Globus pallidus (tissue), 1 donor: ENCODE data around the gene PLGLB2.
"Not testable (repeated sequence)": the region's sequence is repeated elsewhere in the genome, so short reads cannot be mapped to it uniquely, and the experiment has no call there.

Experiments
- DNase-seq: peaks from one replicate; pipeline ENCODE4 v3.0.0-alpha.2; 2015; ENCODE audit warnings: low spot score

The PLGLB2 gene

DNA sequence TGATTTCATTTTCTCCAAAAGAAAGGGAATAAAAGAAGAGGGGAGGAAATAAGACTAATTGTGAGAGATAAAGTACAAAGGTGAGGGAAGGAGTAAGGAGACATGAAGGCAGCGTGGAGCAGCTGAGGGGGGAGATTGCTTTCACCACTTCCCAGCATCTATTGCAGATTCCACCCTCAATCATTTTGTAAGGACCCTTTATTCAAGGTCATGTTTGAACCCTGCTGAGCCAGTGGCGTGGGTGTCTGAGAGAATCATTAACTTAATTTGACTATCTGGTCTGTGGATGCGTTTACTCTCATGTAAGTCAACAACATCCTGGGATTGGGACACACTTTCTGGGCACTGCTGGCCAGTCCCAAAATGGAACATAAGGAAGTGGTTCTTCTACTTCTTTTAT lies at the start of gene PLGLB2:
TSS of gene PLGLB2 (plus strand) at position 297 of the 400 bp plus-strand sequence. CDS start at position 364, 67 bp downstream.
- not testable (repeated sequence) for DNase-seq

DNA sequence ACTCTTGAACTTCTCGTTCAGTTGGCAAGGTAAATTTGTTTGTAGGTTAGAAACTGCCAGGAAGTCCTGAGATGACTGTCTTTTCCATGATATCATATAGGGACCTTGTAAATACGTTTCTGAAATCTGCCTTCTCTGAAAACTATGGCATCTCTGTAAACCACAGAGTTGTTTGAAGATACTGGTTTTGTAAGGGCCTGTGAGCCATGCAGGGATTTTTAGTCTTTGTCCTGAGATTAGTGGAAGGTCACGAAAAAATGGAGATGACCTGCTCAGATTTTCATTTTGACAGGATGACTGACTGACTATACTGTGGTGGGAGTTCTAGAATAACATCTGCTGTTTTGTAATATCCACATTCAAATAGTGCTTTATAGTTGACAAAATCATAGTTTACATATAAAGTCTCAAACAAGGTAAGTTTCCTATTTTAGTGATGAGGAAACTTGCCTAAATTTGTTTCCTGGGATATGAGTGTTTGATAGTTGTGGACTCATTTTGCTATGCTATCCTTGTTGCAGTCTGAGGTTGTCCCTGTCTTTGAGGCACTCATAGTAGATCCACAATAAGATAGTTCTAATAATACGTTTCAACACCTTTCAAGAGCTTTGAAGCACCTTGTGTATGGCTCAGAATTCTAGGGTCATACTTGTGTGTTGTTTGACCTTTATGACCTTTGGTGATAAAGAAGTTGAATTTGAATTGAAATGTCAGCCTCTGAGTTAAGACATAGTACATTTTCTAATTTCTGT lies 43.1 kb upstream of the PLGLB2 start:
- DNase-seq, result not testable (repeated sequence)

DNA sequence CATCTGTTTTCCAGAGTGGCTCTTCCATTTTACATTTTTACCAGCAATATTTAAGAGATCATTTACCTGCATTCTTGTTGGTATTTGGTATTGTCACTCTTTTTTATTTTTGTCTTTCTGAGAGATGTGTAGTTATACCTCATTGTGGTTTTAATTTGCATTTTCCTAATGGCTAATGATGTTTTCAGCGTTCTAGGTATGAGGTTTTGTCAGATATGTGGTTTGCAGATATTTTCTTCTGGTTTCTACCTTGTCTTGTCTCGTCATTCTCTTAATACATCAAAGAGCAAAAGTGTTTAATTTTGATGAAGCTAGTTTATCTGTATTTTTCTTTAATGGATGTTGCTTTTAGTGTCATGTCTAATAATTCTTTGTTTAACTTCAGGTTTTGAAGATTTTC lies 39.5 kb upstream of the PLGLB2 start:
- DNase-seq, result not testable (repeated sequence)

- DNase-seq, result not testable (repeated sequence)
These were observed 19.8 kb upstream of the PLGLB2 start for GRCh38 chr2:87727940-87728599.

DNA sequence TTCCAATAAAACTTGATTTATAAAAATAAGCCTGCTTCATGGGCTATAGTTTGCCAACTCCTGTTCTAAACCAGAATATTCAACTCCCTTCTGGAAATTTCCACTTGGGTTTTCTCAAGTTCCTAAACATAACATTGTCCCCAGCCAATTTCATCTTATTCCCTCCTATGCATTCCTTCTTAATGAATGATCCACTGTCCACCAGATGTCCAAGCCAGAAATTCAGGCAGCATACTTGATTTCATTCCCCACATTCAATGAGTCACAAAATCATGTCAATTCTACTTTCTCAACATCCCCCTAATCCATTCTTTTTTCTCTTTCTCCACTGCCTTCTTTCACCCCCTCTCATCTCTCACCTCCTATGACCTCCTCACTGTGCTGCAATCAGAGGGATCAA lies 7.0 kb upstream of the PLGLB2 start:
- not testable (repeated sequence) for DNase-seq

DNA sequence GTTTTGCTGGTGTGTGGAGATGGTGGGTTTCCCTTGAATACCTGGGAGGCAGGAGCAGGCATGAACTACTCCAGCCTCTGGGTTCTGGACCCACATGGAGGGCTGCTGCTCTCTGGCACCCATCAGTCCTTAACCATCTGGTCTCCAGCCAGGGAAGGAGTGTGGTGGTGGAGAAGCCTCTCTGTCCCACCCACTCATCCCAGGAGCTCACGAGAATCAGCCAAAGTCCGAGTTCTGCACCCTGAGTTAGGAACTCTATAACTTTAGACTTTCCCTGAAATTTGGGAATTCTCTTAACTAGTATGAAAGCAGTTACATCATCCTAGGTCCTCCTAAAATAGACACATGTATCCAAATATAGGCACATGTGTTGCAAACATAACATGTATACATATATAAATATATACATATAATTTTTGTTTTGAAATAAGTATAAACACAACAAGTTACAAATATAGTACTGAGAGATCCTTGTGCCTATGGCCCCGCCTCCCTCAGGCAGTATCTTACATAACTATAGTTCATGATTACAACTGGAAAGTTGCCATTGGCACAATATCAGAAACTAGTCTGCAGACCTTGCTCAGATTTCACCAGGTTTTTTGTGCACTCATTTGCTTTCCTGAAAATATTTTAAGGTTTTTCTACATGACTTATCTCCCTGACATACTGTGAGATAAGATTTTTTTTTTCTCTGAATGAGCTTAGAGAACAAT lies 5.3 kb upstream of the PLGLB2 start:
- DNase-seq, result not testable (repeated sequence)

- not testable (repeated sequence) for DNase-seq
These were observed 4.2 kb upstream of the PLGLB2 start for GRCh38 chr2:87743638-87744037.

- DNase-seq, result not testable (repeated sequence)
These were observed 2.4 kb upstream of the PLGLB2 start for GRCh38 chr2:87745353-87745951.

GRCh38 chr2:87748524-87748923 lies 637 bp downstream of the PLGLB2 start:
- not testable (repeated sequence) for DNase-seq

DNA sequence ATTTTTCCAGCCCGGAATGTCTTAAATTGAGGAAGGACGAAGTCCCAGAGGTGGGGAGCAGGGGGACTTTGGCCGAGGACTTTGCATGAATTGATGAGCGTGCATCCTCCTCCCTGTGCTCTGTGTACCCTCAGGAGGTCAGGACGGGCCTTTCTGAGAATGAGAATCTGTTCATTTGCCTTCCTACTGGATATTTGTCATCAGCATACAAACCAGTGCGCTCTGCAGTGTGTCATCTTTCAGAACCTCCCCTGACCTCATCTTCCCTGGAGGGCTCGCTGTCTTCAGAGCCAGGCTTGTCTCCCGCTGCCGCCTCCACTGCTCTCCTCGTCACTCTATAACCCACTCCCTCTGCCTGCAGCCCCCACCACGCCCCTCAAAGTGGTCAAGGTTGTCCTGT lies 2.7 kb downstream of the PLGLB2 start:
- not testable (repeated sequence) for DNase-seq

DNA sequence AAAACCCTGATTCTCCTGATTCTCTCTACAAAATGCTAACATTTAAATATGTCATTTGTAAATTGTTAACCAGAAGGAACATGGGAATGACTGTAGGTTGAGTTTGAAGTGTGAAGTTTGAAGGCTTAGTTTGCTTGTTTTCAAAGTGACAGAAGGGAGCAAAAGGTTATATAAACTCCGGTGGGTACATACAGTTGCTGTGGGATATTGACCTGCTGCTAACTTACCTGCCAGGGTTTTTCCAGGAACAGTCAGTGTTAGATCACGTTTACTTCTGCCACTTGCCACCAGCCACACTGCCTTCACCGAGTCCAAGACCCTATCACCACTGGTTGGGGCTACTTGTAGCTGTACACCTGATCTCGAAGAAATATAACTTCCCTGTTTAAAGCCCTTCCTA lies 6.9 kb downstream of the PLGLB2 start:
- not testable (repeated sequence) for DNase-seq
